GM23338 (cell line): ENCODE data around the gene SH2D3C. TPM values are rescaled to one million over a fixed set of nuclear protein-coding genes. Genes with fewer than 3 reads are reported as not detected.

Source experiments
- ATAC-seq: fragments of 200-7000 bp; cut with Tn5 transposase; 3 replicates; pipeline ENCODE4 v1.9.1; 2020
- DNase-seq: peaks from one replicate; pipeline ENCODE4 v3.0.0-alpha.2; 2015; ENCODE audit warnings: low spot score
- H2AFZ ChIP-seq: fragments of 200-600 bp; sonication (generic); 2 replicates; pipeline ENCODE4 v1.8.0; 2016; ENCODE audit warnings: antibody characterized with exemption, mild to moderate bottlenecking, moderate library complexity
- H3F3A ChIP-seq: fragments of 200-600 bp; sonication (generic); replicated peaks from 2 replicates; pipeline ENCODE4 v1.8.0; 2017; ENCODE audit warnings: antibody characterized with exemption, mixed run types, low read depth
- H3K27ac ChIP-seq: fragments of 200-600 bp; sonication (generic); 2 replicates; pipeline ENCODE4 v1.6.1; 2016; ENCODE audit warnings: low read depth
- H3K27me3 ChIP-seq: fragments of 200-600 bp; sonication (generic); 2 replicates; pipeline ENCODE4 v1.8.0; 2016; ENCODE audit warnings: mild to moderate bottlenecking, mixed run types, moderate library complexity; ENCODE audit not compliant: insufficient read depth
- H3K36me3 ChIP-seq: fragments of 200-600 bp; sonication (generic); 2 replicates; pipeline ENCODE4 v1.8.0; 2016; ENCODE audit warnings: mild to moderate bottlenecking; ENCODE audit not compliant: insufficient read depth
- H3K4me1 ChIP-seq: fragments of 200-600 bp; sonication (generic); 2 replicates; pipeline ENCODE4 v1.8.0; 2016; ENCODE audit warnings: mild to moderate bottlenecking, moderate library complexity; ENCODE audit not compliant: insufficient read depth
- H3K4me2 ChIP-seq: fragments of 200-600 bp; sonication (generic); 2 replicates; pipeline ENCODE4 v1.7.1; 2017; ENCODE audit warnings: mixed run types
- H3K4me3 ChIP-seq: fragments of 200-600 bp; sonication (generic); 2 replicates; pipeline ENCODE4 v1.6.1; 2016; ENCODE audit warnings: mixed run types
- H3K79me2 ChIP-seq: fragments of 200-600 bp; sonication (generic); replicated peaks from 2 replicates; pipeline ENCODE4 v1.8.0; 2017; ENCODE audit warnings: mild to moderate bottlenecking; ENCODE audit not compliant: insufficient read depth
- H3K9me2 ChIP-seq: fragments of 200-600 bp; sonication (generic); 2 replicates; pipeline ENCODE4 v1.8.0; 2017; ENCODE audit not compliant: insufficient read depth
- H4K20me1 ChIP-seq: fragments of 200-600 bp; sonication (generic); replicated peaks from 2 replicates; pipeline ENCODE4 v1.8.0; 2017; ENCODE audit warnings: mild to moderate bottlenecking; ENCODE audit not compliant: insufficient read depth
- H3K27ac Mint-ChIP-seq: 2 replicates; pipeline ENCODE4 v1.8.0; 2020; ENCODE audit warnings: inconsistent platforms, mild to moderate bottlenecking, moderate library complexity, mixed read lengths
- H3K27me3 Mint-ChIP-seq: 3 replicates; pipeline ENCODE4 v1.8.0; 2022; ENCODE audit warnings: low read depth, mild to moderate bottlenecking, moderate library complexity, mixed read lengths, inconsistent platforms; ENCODE audit not compliant: insufficient read depth, poor library complexity
- H3K36me3 Mint-ChIP-seq: 3 replicates; pipeline ENCODE4 v1.8.0; 2021; ENCODE audit warnings: low read depth, mild to moderate bottlenecking, inconsistent platforms, moderate library complexity, mixed read lengths
- H3K4me1 Mint-ChIP-seq: 3 replicates; pipeline ENCODE4 v1.8.0; 2020; ENCODE audit warnings: mild to moderate bottlenecking, inconsistent platforms, mixed read lengths
- H3K4me3 Mint-ChIP-seq: 3 replicates; pipeline ENCODE4 v1.8.0; 2021; ENCODE audit warnings: moderate library complexity, mild to moderate bottlenecking, inconsistent platforms, mixed read lengths
- H3K9me3 Mint-ChIP-seq: 3 replicates; pipeline ENCODE4 v1.8.0; 2020; ENCODE audit warnings: moderate library complexity, mild to moderate bottlenecking, inconsistent platforms, mixed read lengths
- ETS1 ChIP-seq: IDR thresholded peaks from 2 replicates; pipeline ENCODE4 v1.6.1; 2016; ENCODE audit warnings: antibody characterized with exemption
- polyA plus RNA-seq: library from polyadenylated mRNA; unstranded; fragments of >200 nt; fragmentation: Nextera tagmentation; extraction: Ambion mirVana; gene quantifications from 2 replicates; pipeline ENCODE4 v1.2.1, GENCODE V29; 2016
- total RNA-seq: library from RNA; depleted of rRNA; stranded (reverse); fragments of >200 nt; shearing (Covaris generic); gene quantifications from 2 replicates; pipeline ENCODE4 v1.2.3, GENCODE V29; 2014
- TF ChIP-seq, protein P1 (sequence below): fragments of 250-450 bp; sonication (Bioruptor Pico); IDR thresholded peaks from 2 replicates; pipeline ENCODE4 v1.5.0; 2020; ENCODE audit warnings: mild to moderate bottlenecking, moderate library complexity
- TF ChIP-seq, protein P2 (sequence below), 2 experiments: fragments of 200-600 bp in 1 of 2; sonication (generic) in 1 of 2; conservative IDR thresholded peaks; 2 replicates each; pipeline versions ENCODE4 v1.5.1 to v1.6.1; 2016 to 2017; ENCODE audit warnings: antibody characterized with exemption in 2 of 2, low read depth in 2 of 2, mild to moderate bottlenecking in 2 of 2, moderate library complexity in 1 of 2

The SH2D3C gene
- total and polyA plus RNA-seq, 2 experiments from 2014 or later, result 4.2 to 4.5 TPM

DNA sequence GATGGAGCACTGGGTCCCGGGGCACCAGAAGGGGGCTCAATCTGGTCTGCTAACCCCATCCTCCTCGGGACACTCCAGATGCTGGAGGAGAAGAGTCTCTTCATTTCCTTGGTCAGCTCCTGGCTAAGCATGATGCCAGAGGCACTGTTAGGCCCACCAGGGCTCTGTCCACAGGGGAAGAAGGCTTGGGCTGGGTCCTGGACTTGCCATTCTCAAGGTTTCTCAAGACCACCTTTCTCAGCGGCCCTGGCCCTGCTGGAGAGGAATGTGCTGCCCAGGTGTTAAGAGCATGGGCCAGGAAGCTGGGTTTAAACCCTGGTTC is 7.9 kb downstream of the SH2D3C start (continued):
- TF ChIP-seq, protein P1, sequence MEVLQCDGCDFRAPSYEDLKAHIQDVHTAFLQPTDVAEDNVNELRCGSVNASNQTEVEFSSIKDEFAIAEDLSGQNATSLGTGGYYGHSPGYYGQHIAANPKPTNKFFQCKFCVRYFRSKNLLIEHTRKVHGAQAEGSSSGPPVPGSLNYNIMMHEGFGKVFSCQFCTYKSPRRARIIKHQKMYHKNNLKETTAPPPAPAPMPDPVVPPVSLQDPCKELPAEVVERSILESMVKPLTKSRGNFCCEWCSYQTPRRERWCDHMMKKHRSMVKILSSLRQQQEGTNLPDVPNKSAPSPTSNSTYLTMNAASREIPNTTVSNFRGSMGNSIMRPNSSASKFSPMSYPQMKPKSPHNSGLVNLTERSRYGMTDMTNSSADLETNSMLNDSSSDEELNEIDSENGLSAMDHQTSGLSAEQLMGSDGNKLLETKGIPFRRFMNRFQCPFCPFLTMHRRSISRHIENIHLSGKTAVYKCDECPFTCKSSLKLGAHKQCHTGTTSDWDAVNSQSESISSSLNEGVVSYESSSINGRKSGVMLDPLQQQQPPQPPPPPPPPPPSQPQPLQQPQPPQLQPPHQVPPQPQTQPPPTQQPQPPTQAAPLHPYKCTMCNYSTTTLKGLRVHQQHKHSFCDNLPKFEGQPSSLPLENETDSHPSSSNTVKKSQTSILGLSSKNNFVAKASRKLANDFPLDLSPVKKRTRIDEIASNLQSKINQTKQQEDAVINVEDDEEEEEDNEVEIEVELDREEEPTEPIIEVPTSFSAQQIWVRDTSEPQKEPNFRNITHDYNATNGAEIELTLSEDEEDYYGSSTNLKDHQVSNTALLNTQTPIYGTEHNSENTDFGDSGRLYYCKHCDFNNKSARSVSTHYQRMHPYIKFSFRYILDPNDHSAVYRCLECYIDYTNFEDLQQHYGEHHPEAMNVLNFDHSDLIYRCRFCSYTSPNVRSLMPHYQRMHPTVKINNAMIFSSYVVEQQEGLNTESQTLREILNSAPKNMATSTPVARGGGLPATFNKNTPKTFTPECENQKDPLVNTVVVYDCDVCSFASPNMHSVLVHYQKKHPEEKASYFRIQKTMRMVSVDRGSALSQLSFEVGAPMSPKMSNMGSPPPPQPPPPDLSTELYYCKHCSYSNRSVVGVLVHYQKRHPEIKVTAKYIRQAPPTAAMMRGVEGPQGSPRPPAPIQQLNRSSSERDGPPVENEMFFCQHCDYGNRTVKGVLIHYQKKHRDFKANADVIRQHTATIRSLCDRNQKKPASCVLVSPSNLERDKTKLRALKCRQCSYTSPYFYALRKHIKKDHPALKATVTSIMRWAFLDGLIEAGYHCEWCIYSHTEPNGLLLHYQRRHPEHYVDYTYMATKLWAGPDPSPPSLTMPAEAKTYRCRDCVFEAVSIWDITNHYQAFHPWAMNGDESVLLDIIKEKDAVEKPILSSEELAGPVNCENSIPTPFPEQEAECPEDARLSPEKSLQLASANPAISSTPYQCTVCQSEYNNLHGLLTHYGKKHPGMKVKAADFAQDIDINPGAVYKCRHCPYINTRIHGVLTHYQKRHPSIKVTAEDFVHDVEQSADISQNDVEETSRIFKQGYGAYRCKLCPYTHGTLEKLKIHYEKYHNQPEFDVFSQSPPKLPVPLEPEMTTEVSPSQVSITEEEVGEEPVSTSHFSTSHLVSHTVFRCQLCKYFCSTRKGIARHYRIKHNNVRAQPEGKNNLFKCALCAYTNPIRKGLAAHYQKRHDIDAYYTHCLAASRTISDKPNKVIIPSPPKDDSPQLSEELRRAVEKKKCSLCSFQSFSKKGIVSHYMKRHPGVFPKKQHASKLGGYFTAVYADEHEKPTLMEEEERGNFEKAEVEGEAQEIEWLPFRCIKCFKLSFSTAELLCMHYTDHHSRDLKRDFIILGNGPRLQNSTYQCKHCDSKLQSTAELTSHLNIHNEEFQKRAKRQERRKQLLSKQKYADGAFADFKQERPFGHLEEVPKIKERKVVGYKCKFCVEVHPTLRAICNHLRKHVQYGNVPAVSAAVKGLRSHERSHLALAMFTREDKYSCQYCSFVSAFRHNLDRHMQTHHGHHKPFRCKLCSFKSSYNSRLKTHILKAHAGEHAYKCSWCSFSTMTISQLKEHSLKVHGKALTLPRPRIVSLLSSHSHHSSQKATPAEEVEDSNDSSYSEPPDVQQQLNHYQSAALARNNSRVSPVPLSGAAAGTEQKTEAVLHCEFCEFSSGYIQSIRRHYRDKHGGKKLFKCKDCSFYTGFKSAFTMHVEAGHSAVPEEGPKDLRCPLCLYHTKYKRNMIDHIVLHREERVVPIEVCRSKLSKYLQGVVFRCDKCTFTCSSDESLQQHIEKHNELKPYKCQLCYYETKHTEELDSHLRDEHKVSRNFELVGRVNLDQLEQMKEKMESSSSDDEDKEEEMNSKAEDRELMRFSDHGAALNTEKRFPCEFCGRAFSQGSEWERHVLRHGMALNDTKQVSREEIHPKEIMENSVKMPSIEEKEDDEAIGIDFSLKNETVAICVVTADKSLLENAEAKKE (CRISPR knock-in tag), result no peak

- Histone ChIP-seq H3K9me2 (no peaks in the 10 kb centered on the region), H3K27ac (no peak overlapping the region), H3F3A (peaks cover 4% of the 10 kb centered on the region; the same call in 1 of the 2 replicates), H4K20me1 (no peaks in the 10 kb centered on the region), H3K4me2 (peak overlapping the region; percentile 85), H3K79me2 (no peaks in the 10 kb centered on the region), H2AFZ (peak overlapping the region; percentile 94; the same call in 1 of the 2 replicates), H3K27me3 (no peaks in the 10 kb centered on the region), H3K4me3 (peak overlapping the region; percentile 82; the same call in 1 of the 2 replicates), H3K4me1 (peaks cover 14% of the 10 kb centered on the region), H3K36me3 (no peaks in the 10 kb centered on the region)
- Mint-ChIP-seq H3K4me3 (peak overlapping the region; percentile 76), H3K9me3 (no peaks in the 10 kb centered on the region), H3K36me3 (no peaks in the 10 kb centered on the region; the same call in 2 of the 3 replicates), H3K27me3 (peaks cover 21% of the 10 kb centered on the region), H3K27ac (no peak overlapping the region), H3K4me1 (peaks cover 28% of the 10 kb centered on the region)
- no peak for ATAC-seq
- TF ChIP-seq, protein P2, sequence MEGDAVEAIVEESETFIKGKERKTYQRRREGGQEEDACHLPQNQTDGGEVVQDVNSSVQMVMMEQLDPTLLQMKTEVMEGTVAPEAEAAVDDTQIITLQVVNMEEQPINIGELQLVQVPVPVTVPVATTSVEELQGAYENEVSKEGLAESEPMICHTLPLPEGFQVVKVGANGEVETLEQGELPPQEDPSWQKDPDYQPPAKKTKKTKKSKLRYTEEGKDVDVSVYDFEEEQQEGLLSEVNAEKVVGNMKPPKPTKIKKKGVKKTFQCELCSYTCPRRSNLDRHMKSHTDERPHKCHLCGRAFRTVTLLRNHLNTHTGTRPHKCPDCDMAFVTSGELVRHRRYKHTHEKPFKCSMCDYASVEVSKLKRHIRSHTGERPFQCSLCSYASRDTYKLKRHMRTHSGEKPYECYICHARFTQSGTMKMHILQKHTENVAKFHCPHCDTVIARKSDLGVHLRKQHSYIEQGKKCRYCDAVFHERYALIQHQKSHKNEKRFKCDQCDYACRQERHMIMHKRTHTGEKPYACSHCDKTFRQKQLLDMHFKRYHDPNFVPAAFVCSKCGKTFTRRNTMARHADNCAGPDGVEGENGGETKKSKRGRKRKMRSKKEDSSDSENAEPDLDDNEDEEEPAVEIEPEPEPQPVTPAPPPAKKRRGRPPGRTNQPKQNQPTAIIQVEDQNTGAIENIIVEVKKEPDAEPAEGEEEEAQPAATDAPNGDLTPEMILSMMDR (conservative IDR thresholded peaks at IDR 0.05; ENCODE audit: low read depth in 2 of 2), result peak in 1 of 2 experiments; percentile 41; a peak in 2 of 4 replicates
- no peak for TF ChIP-seq ETS1
- no peak for DNase-seq
These were observed 8.4 kb downstream of the SH2D3C start for GRCh38 chr9:127769929-127770582.
